NCI-H1436 treated with DMSO at 0.1 percent for 48 hours (cell line): ENCODE data around the gene ADGRG1.

Source experiments
- DNase-seq: peaks from one replicate; lab custom pipeline; 2025; lab: John Stamatoyannopoulos, UW

ADGRG1 gene

DNA sequence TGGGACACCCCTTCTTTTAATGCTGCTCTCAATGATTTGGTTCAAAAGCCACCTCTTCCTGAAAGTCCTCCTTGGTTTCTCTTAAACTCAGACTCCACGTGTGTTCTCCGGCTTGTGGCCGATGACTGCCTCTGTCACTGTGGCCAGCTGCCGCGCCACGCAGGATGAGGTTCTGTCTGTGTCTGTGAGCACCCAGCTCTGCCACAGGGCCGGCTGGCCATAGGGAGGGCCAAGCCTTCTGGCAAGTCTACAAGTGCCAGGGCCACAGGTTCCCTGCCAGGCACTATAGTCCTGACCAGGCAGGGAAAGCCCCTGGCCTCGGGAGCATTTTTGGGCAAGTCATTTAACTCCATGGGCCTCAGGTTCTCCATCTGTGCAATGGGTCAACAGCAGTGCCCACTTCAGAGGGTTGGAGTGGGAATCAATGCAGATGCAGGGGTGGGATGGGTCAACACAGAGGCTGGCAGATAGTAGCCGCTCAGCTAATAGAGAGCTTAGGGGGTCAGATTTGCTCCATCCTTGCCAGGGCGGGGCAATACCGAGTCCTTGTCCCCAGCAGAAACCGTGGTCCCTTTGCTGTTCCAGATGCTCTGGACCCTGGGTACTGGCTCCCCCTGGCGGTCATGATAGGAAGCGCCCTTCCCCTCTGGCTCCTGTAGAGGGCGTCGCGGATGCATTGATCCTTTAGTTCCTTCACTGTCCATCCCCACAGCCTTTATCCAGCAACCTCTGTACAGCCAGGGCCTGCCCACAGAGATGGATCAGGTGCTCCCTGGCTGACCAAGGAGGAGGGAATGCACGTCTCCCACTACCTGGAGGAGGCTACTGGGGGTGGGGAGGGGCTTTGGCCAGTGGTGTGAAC lies 20.4 kb downstream of the ADGRG1 start:
- no peak for DNase-seq

DNA sequence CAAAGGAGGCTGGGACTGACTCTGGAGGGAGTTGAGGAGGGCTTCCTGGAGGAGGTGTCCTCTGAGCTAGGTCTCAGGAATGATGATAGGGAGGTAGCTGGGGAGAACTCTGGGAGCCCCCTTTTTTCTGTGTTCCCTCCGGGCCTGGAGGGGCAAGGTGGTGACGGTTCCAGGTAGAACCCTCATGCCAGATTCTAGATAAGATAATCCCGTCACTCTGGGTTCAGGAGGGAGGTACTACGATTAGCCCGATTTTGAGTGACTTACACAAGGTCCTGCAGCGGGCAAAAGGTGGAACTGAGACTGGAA lies 21.0 kb downstream of the ADGRG1 start:
- no peak for DNase-seq

DNA sequence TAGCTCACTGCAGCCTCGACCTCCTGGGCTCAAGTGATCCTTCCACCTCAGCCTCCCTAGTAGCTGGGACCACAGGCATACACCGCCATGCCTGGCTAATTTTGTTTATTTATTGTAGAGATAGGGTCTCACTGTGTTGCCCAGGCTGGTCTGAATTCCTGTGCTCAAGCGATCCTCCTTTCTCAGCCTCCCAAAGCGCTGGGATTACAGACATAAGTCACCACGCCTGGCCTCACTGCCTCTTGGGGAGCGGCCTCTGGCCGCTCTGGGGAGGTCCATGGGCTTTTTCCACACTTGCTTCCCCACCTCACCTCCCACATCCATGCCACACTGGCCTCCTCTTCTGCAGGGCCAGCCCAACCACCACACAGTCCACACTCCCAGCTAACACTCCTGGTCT lies 21.4 kb downstream of the ADGRG1 start:
- DNase-seq: no peak

- DNase-seq: no peak
These were observed 23.2 kb downstream of the ADGRG1 start for GRCh38 chr16:57651344-57652333.

DNA sequence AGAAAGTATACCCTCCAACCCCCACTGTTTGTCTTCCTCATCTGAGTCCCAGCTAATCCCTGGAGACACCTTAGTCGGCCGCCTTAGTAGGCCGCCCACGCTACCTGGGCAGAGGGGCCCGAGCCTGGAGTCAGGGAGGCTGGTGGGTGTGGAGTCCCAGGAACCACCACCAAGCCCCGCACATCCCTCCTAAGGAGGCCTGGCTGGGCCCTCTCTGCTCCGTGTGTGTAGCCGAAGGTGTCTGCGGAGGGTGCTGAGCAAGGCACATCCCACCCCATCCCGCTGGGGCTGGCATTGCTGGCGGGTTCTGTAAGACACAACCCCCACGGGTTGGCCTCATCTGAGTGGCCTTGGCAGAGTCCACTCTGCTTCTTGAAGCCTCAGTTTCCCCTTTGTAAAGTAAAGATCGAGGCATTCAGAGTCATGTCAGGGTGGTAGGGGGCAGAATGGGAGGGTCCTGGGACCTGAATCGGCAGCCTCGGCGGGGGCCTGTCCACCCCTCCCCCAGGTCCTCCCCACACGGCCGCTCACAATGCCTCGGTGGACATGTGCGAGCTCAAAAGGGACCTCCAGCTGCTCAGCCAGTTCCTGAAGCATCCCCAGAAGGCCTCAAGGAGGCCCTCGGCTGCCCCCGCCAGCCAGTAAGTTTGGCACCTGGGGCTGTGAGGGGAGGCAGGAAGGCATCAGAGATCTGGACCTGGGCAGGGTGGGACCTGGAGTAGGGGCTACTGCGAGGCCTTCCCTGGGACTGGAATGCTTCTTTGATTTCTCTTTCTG lies 24.5 kb downstream of the ADGRG1 start:
- no peak for DNase-seq

DNA sequence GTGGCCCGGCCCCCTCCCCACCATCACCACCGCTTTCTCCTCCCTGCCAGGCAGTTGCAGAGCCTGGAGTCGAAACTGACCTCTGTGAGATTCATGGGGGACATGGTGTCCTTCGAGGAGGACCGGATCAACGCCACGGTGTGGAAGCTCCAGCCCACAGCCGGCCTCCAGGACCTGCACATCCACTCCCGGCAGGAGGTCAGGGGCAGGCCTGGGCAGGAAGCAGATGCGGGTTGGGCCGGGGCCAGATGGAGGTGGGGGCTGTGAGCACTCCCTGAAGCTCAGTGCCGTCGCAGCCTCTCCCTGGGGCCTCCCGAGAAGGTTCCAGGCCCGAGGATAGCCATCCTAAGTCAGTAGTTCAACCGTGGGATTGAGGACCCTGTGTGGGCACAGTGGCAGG lies 25.5 kb downstream of the ADGRG1 start:
- DNase-seq: no peak

DNA sequence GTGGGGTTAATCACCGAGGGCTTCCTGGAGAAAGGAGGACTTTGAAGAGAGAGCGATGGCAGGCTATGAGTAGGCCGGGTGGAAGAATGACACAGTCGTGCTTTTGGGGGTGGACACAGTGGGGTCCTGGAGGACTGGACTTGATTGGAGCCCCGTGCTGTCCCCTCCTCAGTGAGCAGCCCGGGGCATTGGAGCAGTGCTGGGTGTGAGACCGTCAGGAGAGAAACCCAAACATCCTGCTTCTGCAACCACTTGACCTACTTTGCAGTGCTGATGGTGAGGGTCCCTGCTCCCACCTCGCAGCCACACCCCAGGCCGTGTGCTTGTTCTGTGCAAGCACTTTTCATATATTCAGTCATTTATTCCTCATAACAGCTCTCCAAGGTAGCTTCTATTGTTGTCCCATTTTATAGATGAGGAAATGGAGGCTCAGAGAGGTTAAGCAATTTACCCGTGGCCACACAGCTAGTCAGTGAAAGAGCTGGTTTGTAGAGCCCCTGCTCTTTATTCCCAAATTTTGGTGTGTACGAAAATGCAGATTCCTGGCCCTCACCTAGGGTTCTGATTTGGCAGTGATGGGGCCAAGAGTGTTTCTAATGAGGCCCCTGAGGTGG lies 28.0 kb downstream of the ADGRG1 start:
- DNase-seq: no peak

- no peak for DNase-seq
These were observed 28.8 kb downstream of the ADGRG1 start for GRCh38 chr16:57657228-57657627.

- no peak for DNase-seq
These were observed 29.9 kb downstream of the ADGRG1 start for GRCh38 chr16:57658130-57658877.

DNA sequence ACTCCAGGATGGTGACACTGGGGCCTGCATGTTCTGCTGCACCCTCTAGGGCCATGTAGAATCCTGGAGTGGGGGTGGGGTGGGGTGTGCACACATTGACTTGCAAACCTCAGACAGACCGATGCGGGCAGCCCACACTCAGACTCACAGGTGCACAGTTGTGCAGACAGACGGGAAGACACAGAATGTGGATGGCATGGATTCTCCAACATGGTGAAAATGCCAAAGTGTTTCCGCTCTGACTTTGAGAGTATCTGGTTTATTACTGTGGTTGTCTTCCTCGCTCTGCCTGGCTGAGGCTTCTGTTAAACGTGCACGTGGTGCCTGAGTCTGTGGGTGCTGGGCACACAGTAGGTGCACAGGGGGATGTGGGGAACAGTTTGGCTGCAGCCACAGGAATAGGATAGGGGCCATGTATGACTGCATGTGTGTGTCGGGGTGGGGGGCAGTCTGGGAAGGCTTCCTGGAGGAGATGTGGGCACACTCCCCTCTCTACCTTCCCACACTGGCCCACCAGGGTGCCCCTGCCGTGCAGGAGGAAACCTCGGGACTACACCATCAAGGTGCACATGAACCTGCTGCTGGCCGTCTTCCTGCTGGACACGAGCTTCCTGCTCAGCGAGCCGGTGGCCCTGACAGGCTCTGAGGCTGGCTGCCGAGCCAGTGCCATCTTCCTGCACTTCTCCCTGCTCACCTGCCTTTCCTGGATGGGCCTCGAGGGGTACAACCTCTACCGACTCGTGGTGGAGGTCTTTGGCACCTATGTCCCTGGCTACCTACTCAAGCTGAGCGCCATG lies 30.6 kb downstream of the ADGRG1 start:
- no peak for DNase-seq

DNA sequence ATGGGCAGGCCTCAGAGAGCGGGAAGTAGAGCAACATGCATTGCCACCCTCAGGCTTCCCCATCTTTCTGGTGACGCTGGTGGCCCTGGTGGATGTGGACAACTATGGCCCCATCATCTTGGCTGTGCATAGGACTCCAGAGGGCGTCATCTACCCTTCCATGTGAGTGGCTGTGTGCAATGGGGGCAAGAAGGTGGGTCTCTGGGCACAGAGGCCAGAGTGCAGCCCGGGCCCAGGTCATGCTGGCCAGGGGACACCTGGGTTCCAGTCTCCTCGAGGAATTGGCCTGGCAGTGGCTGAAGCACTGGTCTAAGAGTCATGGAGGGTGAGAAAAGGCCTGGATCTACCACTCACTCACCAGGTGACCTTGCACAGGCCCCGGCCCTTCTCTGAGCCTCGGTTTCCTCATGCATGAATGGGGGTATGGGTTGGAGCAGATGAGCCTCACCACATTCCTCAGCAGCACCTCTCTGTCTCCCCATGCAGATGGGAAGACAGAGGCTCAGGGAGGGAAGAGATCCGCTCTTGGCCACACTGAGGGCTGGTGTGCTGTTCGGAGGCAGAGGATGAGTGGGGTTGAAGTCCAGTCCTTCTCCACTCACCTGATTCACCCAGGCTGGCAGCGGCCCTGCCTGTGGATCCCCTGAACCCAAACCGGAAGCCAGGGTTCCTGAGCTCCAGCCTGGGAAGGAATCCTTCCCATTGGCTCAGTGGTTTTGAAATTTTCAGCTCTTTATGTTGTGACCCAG lies 32.5 kb downstream of the ADGRG1 start:
- DNase-seq: no peak

- DNase-seq: no peak
These were observed 33.1 kb downstream of the ADGRG1 start for GRCh38 chr16:57661510-57661909.

GRCh38 chr16:57661936-57662906 lies 33.8 kb downstream of the ADGRG1 start:
- no peak for DNase-seq

DNA sequence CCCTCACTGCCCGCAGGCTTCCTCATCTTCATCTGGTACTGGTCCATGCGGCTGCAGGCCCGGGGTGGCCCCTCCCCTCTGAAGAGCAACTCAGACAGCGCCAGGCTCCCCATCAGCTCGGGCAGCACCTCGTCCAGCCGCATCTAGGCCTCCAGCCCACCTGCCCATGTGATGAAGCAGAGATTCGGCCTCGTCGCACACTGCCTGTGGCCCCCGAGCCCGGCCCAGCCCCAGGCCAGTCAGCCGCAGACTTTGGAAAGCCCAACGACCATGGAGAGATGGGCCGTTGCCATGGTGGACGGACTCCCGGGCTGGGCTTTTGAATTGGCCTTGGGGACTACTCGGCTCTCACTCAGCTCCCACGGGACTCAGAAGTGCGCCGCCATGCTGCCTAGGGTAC lies 35.0 kb downstream of the ADGRG1 start:
- DNase-seq: no peak

DNA sequence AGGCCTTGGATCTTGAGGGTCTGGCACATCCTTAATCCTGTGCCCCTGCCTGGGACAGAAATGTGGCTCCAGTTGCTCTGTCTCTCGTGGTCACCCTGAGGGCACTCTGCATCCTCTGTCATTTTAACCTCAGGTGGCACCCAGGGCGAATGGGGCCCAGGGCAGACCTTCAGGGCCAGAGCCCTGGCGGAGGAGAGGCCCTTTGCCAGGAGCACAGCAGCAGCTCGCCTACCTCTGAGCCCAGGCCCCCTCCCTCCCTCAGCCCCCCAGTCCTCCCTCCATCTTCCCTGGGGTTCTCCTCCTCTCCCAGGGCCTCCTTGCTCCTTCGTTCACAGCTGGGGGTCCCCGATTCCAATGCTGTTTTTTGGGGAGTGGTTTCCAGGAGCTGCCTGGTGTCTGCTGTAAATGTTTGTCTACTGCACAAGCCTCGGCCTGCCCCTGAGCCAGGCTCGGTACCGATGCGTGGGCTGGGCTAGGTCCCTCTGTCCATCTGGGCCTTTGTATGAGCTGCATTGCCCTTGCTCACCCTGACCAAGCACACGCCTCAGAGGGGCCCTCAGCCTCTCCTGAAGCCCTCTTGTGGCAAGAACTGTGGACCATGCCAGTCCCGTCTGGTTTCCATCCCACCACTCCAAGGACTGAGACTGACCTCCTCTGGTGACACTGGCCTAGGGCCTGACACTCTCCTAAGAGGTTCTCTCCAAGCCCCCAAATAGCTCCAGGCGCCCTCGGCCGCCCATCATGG lies 35.7 kb downstream of the ADGRG1 start:
- DNase-seq: no peak

DNA sequence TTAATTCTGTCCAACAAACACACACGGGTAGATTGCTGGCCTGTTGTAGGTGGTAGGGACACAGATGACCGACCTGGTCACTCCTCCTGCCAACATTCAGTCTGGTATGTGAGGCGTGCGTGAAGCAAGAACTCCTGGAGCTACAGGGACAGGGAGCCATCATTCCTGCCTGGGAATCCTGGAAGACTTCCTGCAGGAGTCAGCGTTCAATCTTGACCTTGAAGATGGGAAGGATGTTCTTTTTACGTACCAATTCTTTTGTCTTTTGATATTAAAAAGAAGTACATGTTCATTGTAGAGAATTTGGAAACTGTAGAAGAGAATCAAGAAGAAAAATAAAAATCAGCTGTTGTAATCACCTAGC lies 36.2 kb downstream of the ADGRG1 start:
- no peak for DNase-seq

DNA sequence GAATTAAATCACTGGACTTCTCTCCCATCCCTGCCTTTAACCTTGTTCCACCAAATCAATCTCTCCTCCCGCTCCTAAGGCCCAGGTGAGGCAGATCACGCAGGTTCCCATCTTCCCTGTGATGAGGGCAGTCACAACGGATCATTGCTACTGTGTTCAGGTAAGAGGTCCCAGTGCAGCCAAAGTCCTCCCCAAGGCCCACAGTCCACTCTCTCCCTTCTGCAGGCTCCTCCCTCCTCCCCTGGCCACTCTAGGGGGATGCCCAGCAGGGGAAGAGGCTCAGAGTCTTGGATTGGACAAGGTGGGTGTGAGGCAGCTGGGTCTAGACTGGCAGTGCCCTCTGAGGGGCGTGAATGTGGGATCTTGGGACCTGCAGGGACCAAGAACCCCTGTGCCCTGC lies 37.1 kb downstream of the ADGRG1 start:
- no peak for DNase-seq
